Erythroblast (primary cell): Measurements from ENCODE around the gene OR51F1.

Experiments
- GATA1 ChIP-seq: IDR thresholded peaks from 2 replicates; pipeline ENCODE4 v1.6.1; 2011; ENCODE audit warnings: low read depth, mild to moderate bottlenecking, control low read depth, low read length, moderate library complexity
- POLR2A ChIP-seq: IDR thresholded peaks from 2 replicates; pipeline ENCODE4 v1.6.1; 2011; ENCODE audit warnings: mild to moderate bottlenecking, low read length

- TF ChIP-seq POLR2A: no peak
- TF ChIP-seq GATA1: no peak
Measured at GRCh38 chr11:4727171-4727570, 42.6 kb downstream of the OR51F1 start.
